OCI-LY7 (cell line): ENCODE data around the gene PFDN4. TPM values are rescaled to one million over a fixed set of nuclear protein-coding genes. Genes with fewer than 3 reads are reported as not detected.

ENCODE experiments used
- BruUV-seq: library from RNA; stranded (reverse); fragments of 400-500 nt; replicated peaks from 2 replicates; lab custom pipeline; 2021; lab: Mats Ljungman, UMichigan
- CTCF ChIA-PET: fragments of 300-600 bp; sonication (Branson Sonifier 250); formaldehyde crosslinking; loops from one replicate; lab custom pipeline; 2022; ENCODE audit warnings: antibody characterized with exemption; ENCODE audit not compliant: unreplicated experiment; lab: Charles Lee
- POLR2A ChIA-PET: fragments of 300-600 bp; sonication (Branson Sonifier 250); formaldehyde crosslinking; loops from one replicate; lab custom pipeline; 2022; ENCODE audit warnings: antibody characterized with exemption; lab: Charles Lee
- DNase-seq: peaks from one replicate; pipeline ENCODE4 v3.0.0-alpha.2; 2015; ENCODE audit warnings: low spot score
- H2AFZ ChIP-seq: fragments of 200-600 bp; sonication (generic), shearing (Covaris generic); 2 replicates; pipeline ENCODE4 v1.6.1; 2014; ENCODE audit warnings: mild to moderate bottlenecking, antibody characterized with exemption, low read length, moderate library complexity
- H3K27ac ChIP-seq: fragments of 200-600 bp; sonication (generic); 2 replicates; pipeline ENCODE4 v1.5.1; 2014; ENCODE audit warnings: mixed run types, low read depth, mild to moderate bottlenecking, moderate library complexity, low read length, inconsistent platforms; ENCODE audit not compliant: poor library complexity, severe bottlenecking
- H3K36me3 ChIP-seq: fragments of 200-600 bp; sonication (generic); 2 replicates; pipeline ENCODE4 v1.6.1; 2014; ENCODE audit warnings: mild to moderate bottlenecking, antibody characterized with exemption, low read length, moderate library complexity, mixed read lengths; ENCODE audit not compliant: insufficient read depth
- H3K4me1 ChIP-seq: fragments of 200-600 bp; sonication (generic); 2 replicates; pipeline ENCODE4 v1.5.1; 2014; ENCODE audit warnings: mild to moderate bottlenecking, low read length; ENCODE audit not compliant: insufficient read depth, poor library complexity, severe bottlenecking
- H3K4me2 ChIP-seq: fragments of 200-600 bp; sonication (generic); 2 replicates; pipeline ENCODE4 v1.6.1; 2014; ENCODE audit warnings: mild to moderate bottlenecking, low read length
- H3K4me3 ChIP-seq: fragments of 200-600 bp; sonication (generic); 2 replicates; pipeline ENCODE4 v1.5.1; 2014; ENCODE audit warnings: mild to moderate bottlenecking, low read depth, low read length; ENCODE audit not compliant: poor library complexity, severe bottlenecking
- H3K79me2 ChIP-seq: fragments of 200-600 bp; sonication (generic); 2 replicates; pipeline ENCODE4 v1.6.1; 2016; ENCODE audit warnings: low read depth, mild to moderate bottlenecking, low read length, moderate library complexity, mixed read lengths; ENCODE audit not compliant: insufficient read depth
- H3K9me2 ChIP-seq: fragments of 200-600 bp; sonication (generic); 2 replicates; pipeline ENCODE4 v1.6.1; 2016; ENCODE audit warnings: mild to moderate bottlenecking, low read length, mixed read lengths; ENCODE audit not compliant: insufficient read depth
- H3K9me3 ChIP-seq: fragments of 200-600 bp; sonication (generic); 2 replicates; pipeline ENCODE4 v1.6.1; 2014; ENCODE audit warnings: mild to moderate bottlenecking, mixed run types, low read length, mixed read lengths
- H4K20me1 ChIP-seq: fragments of 200-600 bp; sonication (generic); 2 replicates; pipeline ENCODE4 v1.6.1; 2014; ENCODE audit warnings: mild to moderate bottlenecking, antibody characterized with exemption, low read length, moderate library complexity, mixed read lengths; ENCODE audit not compliant: insufficient read depth
- CTCF ChIP-seq: fragments of 200-600 bp; sonication (generic); conservative IDR thresholded peaks from 2 replicates; pipeline ENCODE4 v1.5.1; 2014; ENCODE audit warnings: mild to moderate bottlenecking, antibody characterized with exemption, low read length, moderate library complexity, mixed read lengths
- EZH2phosphoT487 ChIP-seq: fragments of 200-600 bp; sonication (generic); IDR thresholded peaks from 2 replicates; pipeline ENCODE4 v1.6.1; 2018; ENCODE audit warnings: low read depth, borderline replicate concordance, mild to moderate bottlenecking, mixed run types, antibody characterized with exemption, low read length, moderate library complexity, mixed read lengths
- intact Hi-C: fragments of 100-400 bp; cut with micrococcal nuclease; formaldehyde crosslinking; loops from one replicate; pipeline ENCODE4 v1.10.0; 2022; ENCODE audit not compliant: unreplicated experiment
- total RNA-seq, 2 experiments: library from RNA; depleted of rRNA in 1 of 2; stranded (reverse); fragments of >200 nt in 1 of 2; shearing (Covaris generic) in 1 of 2; gene quantifications; 2 replicates each; pipeline ENCODE4 v1.2.3, GENCODE V29; 2014 to 2022

PFDN4 gene
- total RNA-seq, 2 experiments from 2014 or later = 29.7 to 40.7 TPM

DNA sequence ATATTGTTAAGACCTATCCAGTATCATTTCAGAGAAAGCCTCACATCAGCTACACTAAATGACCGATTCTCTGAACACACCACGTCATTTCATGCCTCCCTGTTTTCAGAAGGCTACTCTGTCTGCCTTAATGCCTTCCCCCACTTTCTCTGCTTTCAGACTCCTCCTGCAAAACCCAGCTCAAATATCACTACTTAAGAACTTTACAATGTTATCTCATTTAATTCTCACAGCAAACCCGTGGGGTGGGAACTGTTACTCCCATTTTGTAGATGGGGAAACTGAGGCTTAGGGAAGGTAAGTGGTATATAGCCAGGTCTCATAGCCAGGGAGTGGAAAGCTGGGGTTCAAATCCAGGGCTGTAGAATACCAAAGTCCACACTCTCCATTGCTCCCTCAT, 36.9 kb upstream of the PFDN4 start:
- no TSS peak for BruUV-seq
- POLR2A ChIA-PET = interaction anchor here (1.1 kb wide), 1 partner anchor 43 kb away, joined by 3 read pairs; no protein-coding TSS in a partner anchor
- Histone ChIP-seq H3K9me2 (no peaks in the 10 kb centered on the region), H2AFZ (no peak overlapping the region), H3K4me3 (no peak overlapping the region), H3K36me3 (no peaks in the 10 kb centered on the region), H3K9me3 (no peaks in the 10 kb centered on the region), H3K4me1 (no peaks in the 10 kb centered on the region), H3K79me2 (no peaks in the 10 kb centered on the region), H3K4me2 (no peak overlapping the region), H3K27ac (no peak overlapping the region), H4K20me1 (no peaks in the 10 kb centered on the region)
- no peak for DNase-seq
- TF ChIP-seq EZH2phosphoT487 (no peak), CTCF (no peak)
- intact Hi-C loops = no loop called here
- CTCF ChIA-PET = interaction anchor here (0.6 kb wide), 1 partner anchor 1509 kb away, joined by 3 read pairs; no protein-coding TSS in a partner anchor

- TF ChIP-seq CTCF (no peak), EZH2phosphoT487 (no peak)
- CTCF ChIA-PET = no interaction called here
Observed at GRCh38 chr20:54172532-54172855, 35.4 kb upstream of the PFDN4 start.

DNA sequence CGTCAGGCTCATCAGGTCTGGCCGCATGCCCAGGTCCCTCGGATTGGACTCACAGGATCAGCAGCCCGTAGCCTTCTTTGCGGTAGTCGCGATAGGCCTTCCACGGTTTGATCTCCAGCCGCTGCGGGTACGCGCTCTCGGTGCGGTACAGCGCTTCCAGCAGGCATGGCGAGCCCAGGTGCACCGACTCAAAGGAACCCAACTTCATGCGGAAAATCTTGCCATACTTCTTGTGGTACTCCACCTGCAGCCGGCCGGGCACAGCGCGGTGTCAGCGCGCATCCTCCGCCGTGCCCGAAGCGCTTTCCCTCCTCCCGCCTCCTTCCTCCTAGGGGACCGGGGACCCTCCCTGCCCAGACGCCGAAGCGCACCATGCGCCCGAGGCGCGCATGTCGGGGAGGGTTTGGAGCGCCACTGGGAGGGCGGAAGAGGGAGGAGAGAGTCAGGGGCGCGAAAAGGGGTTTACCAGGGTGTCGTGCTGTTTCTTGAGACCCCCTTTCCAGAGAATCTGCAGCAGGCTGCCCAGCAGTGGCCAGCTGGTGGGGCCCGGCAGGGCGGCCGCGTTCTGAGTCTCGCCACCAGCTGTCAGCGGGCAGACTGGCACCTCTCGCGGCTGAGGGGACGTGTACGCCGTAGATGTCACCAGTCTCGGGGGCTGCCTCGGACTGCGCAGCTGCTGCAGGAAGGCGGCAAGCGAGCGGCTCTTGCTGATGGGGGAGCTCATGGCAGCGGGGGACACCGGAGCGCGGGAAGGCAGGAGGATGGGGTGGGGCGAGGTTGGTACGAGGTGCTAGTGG, 34.8 kb upstream of the PFDN4 start:
- intact Hi-C loops = no loop called here
- ChIA-PET CTCF (no interaction called here), POLR2A (interaction anchor here (0.6 kb wide), 1 partner anchor 63 kb away, joined by 3 read pairs; no protein-coding TSS in a partner anchor)
- no peak overlapping the region for H3K4me2 ChIP-seq
- H3K9me3 ChIP-seq = no peaks in the 10 kb centered on the region
- no peaks in the 10 kb centered on the region for H3K9me2 ChIP-seq
- H3K4me1 ChIP-seq = no peaks in the 10 kb centered on the region
- H3K4me3 ChIP-seq = no peak overlapping the region
- no peaks in the 10 kb centered on the region for H3K79me2 ChIP-seq
- no peak overlapping the region for H2AFZ ChIP-seq
- no peak for DNase-seq
- no TSS peak for BruUV-seq
- no peaks in the 10 kb centered on the region for H4K20me1 ChIP-seq
- no peak overlapping the region for H3K27ac ChIP-seq
- no peaks in the 10 kb centered on the region for H3K36me3 ChIP-seq
- no peak for TF ChIP-seq EZH2phosphoT487
- no peak for TF ChIP-seq CTCF

More at GRCh38 chr20:54172532-54172855, 35.4 kb upstream of the PFDN4 start:
- POLR2A ChIA-PET = interaction anchor here (0.6 kb wide), 1 partner anchor 63 kb away, joined by 3 read pairs; no protein-coding TSS in a partner anchor
- intact Hi-C loops = no loop called here
- Histone ChIP-seq H3K9me2 (no peaks in the 10 kb centered on the region), H3K4me3 (no peak overlapping the region), H3K27ac (no peak overlapping the region), H3K4me1 (no peaks in the 10 kb centered on the region), H3K9me3 (no peaks in the 10 kb centered on the region), H4K20me1 (no peaks in the 10 kb centered on the region), H2AFZ (no peak overlapping the region), H3K79me2 (no peaks in the 10 kb centered on the region), H3K4me2 (no peak overlapping the region), H3K36me3 (no peaks in the 10 kb centered on the region)
- no peak for DNase-seq
- no TSS peak for BruUV-seq
